Fibroblast of the aortic adventitia (primary cell): ENCODE measurements around the gene HNF1A. TPM values are rescaled to one million over a fixed set of nuclear protein-coding genes. Genes with fewer than 3 reads are reported as not detected.
A peak's percentile ranks its signal among the peaks of the same experiment; 100 is the strongest.
"Not testable (repeated sequence)": the region's sequence is repeated elsewhere in the genome, so short reads cannot be mapped to it uniquely, and the experiment has no call there.

Experiments used
- DNase-seq: peaks from one replicate; pipeline ENCODE4 v3.0.0-alpha.2; 2010; ENCODE audit warnings: low read depth
- H3K4me3 ChIP-seq: 2 replicates; pipeline ENCODE4 v1.5.1; 2011; ENCODE audit warnings: low read depth, mild to moderate bottlenecking, control low read depth, low read length, moderate library complexity
- CTCF ChIP-seq: IDR thresholded peaks from 2 replicates; pipeline ENCODE4 v1.5.1; 2011; ENCODE audit warnings: mild to moderate bottlenecking, low read length, control low read depth, inconsistent platforms; ENCODE audit not compliant: insufficient read depth
- total RNA-seq: library from RNA; depleted of rRNA; stranded (reverse); fragments of >200 nt; gene quantifications from 2 replicates; pipeline ENCODE4 v1.2.3, GENCODE V29; 2012; ENCODE audit warnings: low replicate concordance

Gene HNF1A
- total RNA-seq, 1 donor = 0.09 TPM

GRCh38 chr12:120943482-120943881 is 34.9 kb upstream of the HNF1A start:
- DNase-seq = no peak
- no peak for TF ChIP-seq CTCF
- no peak overlapping the region for H3K4me3 ChIP-seq

DNA sequence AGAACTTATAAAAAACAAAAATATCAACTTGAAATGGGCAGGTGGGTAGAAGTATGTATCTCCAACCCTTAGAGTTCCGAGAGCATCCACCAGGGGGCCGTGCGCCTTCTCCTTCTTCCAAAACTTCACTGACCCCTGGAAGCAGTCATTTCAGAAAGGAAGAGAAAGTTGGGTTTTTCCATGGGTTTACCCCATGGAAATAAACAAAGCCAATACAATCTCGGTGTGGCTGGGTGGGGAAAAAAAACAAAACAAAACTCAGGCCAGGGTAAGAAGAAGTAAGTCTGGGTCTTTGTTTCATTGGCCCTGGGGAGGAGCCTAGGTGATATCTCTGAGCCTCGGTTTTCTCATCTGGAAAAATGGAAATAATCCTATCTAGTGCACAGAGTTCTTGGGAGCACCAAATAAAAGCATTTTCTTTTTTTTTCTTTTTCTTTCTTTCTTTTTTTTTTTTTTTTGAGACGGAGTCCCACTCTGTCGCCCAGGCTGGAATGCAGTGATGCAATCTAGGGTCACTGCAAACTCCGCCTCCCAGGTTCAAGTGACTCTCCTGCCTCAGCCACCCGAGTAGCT is 33.6 kb upstream of the HNF1A start:
- H3K4me3 ChIP-seq = no peak overlapping the region
- peak; percentile 83 for TF ChIP-seq CTCF
- peak; percentile 50 for DNase-seq

GRCh38 chr12:120945516-120945915 is 32.8 kb upstream of the HNF1A start:
- not testable (repeated sequence) for DNase-seq, H3K4me3 ChIP-seq

GRCh38 chr12:120950260-120950799 is 28.0 kb upstream of the HNF1A start:
- not testable (repeated sequence) for DNase-seq, H3K4me3 ChIP-seq

- no peak overlapping the region for H3K4me3 ChIP-seq
- DNase-seq = no peak
- TF ChIP-seq CTCF = no peak
Observed at GRCh38 chr12:120950807-120951206, 27.5 kb upstream of the HNF1A start.

DNA sequence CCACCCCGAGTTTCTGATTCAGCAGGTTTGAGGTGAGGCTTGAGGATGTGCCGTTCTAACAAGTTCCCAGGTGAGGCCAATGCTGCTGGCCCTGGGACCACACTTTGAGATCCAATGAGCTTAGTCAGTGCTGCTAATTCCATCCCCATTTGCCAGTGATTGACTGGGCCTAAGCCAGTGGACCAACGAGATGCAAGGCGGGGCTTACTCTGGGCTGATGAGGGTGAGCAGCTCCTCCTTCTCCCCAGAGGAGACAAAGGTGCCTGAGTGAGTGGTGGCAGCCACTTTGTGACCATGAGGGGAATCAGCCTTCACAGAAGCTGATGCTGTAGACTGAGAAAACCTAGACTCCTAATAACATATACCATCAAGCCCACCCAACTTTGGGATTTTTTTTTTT is 23.1 kb upstream of the HNF1A start:
- no peak for TF ChIP-seq CTCF
- no peak for DNase-seq
- no peak overlapping the region for H3K4me3 ChIP-seq

DNA sequence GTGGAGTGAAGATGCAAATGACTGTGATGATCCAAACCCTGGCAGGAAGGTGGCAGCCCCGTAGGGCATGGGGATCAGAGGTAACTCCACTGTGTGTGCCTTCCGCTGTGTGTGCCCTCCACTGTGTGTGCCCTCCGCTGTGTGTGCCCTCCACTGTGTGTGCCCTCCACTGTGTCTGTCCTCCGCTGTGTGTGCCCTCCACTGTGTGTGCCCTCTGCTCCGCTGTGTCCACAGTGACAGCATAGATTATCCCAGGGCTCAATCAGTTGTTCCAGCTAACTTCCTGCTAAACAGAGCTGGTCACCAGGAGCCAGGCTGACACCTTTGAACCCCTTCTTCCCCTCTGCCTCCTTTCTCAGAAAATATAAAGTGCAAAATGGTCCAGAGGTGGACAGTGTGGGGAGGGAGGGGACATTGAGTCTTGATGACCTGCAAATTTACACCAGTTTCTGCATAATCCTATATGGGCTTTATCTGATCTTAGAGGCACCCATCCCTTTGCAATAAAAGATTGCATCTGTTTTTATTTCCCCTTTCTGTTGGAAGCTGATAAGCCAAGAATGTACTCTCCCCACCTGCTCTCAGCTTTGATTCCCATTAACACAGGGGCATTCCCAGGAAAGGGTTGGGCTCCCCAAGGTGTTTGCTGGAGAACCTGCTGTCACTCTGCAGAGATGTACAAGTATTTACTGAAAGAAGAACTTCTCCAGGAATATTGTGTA is 21.6 kb upstream of the HNF1A start:
- no peak for DNase-seq
- no peak for TF ChIP-seq CTCF
- no peak overlapping the region for H3K4me3 ChIP-seq
